Measurements from ENCODE around the gene PRX. TPM values are rescaled to one million over a fixed set of nuclear protein-coding genes. Genes with fewer than 3 reads are reported as not detected.

PRX gene
- total and polyA plus RNA-seq, 2 of the 13 experiments (the other 11 are each of a cell fraction or from before 2014, with no cell fraction given), result 0.66 TPM

- TF ChIP-seq FOXO4 (CRISPR knock-in tag; conservative IDR thresholded peaks at IDR 0.05), result no peak
- peak; percentile 93 for TF ChIP-seq PRPF4 (IDR thresholded peaks at IDR 0.05; ENCODE audit: low read depth, low read length, poor library complexity, severe bottlenecking)
- TF ChIP-seq GATAD1 (CRISPR knock-in tag; IDR thresholded peaks at IDR 0.05), result peak; percentile 75
- TF ChIP-seq, protein P1, sequence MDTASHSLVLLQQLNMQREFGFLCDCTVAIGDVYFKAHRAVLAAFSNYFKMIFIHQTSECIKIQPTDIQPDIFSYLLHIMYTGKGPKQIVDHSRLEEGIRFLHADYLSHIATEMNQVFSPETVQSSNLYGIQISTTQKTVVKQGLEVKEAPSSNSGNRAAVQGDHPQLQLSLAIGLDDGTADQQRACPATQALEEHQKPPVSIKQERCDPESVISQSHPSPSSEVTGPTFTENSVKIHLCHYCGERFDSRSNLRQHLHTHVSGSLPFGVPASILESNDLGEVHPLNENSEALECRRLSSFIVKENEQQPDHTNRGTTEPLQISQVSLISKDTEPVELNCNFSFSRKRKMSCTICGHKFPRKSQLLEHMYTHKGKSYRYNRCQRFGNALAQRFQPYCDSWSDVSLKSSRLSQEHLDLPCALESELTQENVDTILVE (CRISPR knock-in tag; IDR thresholded peaks at IDR 0.05), result peak; percentile 69; the same call in 1 of the 2 replicates
- TF ChIP-seq ATM (IDR thresholded peaks at IDR 0.05; ENCODE audit: borderline replicate concordance), result no peak
- no peak for TF ChIP-seq SMYD3 (CRISPR knock-in tag; IDR thresholded peaks at IDR 0.05)
- TF ChIP-seq RAD51 (IDR thresholded peaks at IDR 0.05; ENCODE audit: borderline replicate concordance), result no peak
- no peak for TF ChIP-seq KDM6A (CRISPR knock-in tag; IDR thresholded peaks at IDR 0.05; ENCODE audit: low read depth)
- TF ChIP-seq ZNF3 (CRISPR knock-in tag; IDR thresholded peaks at IDR 0.05), result no peak
- no peak for TF ChIP-seq ZNF207 (IDR thresholded peaks at IDR 0.05; ENCODE audit: borderline replicate concordance)
- TF ChIP-seq FOXM1 (CRISPR knock-in tag; IDR thresholded peaks at IDR 0.05), result no peak
- TF ChIP-seq AKAP8 (CRISPR knock-in tag; IDR thresholded peaks at IDR 0.05), result no peak; the same call in 1 of the 2 replicates
- TF ChIP-seq ATF7-NPFF (CRISPR knock-in tag; IDR thresholded peaks at IDR 0.05; ENCODE audit: low read depth), result no peak
- no peak for TF ChIP-seq ZNF629 (CRISPR knock-in tag; conservative IDR thresholded peaks at IDR 0.05)
- TF ChIP-seq ZNF136 (CRISPR knock-in tag; IDR thresholded peaks at IDR 0.05; ENCODE audit: low read depth), result no peak
- TF ChIP-seq ZSCAN29 (CRISPR knock-in tag; conservative IDR thresholded peaks at IDR 0.05), result no peak
- no peak for TF ChIP-seq ZNF547 (CRISPR knock-in tag; IDR thresholded peaks at IDR 0.05)
- TF ChIP-seq CHD2 (IDR thresholded peaks at IDR 0.05; ENCODE audit: low read depth, low read length), result peak; percentile 78
- TF ChIP-seq SIN3B (IDR thresholded peaks at IDR 0.05; ENCODE audit: low read length), result no peak
- TF ChIP-seq RFXAP (CRISPR knock-in tag; IDR thresholded peaks at IDR 0.05; ENCODE audit: borderline replicate concordance), result peak; percentile 64; the same call in 1 of the 2 replicates
- no peak for TF ChIP-seq ZNF737 (CRISPR knock-in tag; IDR thresholded peaks at IDR 0.05; ENCODE audit: borderline replicate concordance)
- no peak for TF ChIP-seq DMTF1 (CRISPR knock-in tag; IDR thresholded peaks at IDR 0.05)
- TF ChIP-seq, protein P2, sequence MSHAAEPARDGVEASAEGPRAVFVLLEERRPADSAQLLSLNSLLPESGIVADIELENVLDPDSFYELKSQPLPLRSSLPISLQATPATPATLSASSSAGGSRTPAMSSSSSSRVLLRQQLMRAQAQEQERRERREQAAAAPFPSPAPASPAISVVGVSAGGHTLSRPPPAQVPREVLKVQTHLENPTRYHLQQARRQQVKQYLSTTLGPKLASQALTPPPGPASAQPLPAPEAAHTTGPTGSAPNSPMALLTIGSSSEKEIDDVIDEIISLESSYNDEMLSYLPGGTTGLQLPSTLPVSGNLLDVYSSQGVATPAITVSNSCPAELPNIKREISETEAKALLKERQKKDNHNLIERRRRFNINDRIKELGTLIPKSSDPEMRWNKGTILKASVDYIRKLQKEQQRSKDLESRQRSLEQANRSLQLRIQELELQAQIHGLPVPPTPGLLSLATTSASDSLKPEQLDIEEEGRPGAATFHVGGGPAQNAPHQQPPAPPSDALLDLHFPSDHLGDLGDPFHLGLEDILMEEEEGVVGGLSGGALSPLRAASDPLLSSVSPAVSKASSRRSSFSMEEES (CRISPR knock-in tag; IDR thresholded peaks at IDR 0.05), result no peak
- no peak for TF ChIP-seq JUN (CRISPR knock-in tag; IDR thresholded peaks at IDR 0.05)
- TF ChIP-seq ZNF24 (IDR thresholded peaks at IDR 0.05), result no peak
- no peak for TF ChIP-seq RFXANK (CRISPR knock-in tag; IDR thresholded peaks at IDR 0.05)
Observed at GRCh38 chr19:40443131-40443999, 30.2 kb upstream of the PRX start (continued).

Measured in HepG2 (cell line).